GM23338 (cell line): ENCODE data around the gene EXOC3L4. TPM values are rescaled to one million over a fixed set of nuclear protein-coding genes. Genes with fewer than 3 reads are reported as not detected.

Source experiments
- ATAC-seq: fragments of 200-7000 bp; cut with Tn5 transposase; 3 replicates; pipeline ENCODE4 v1.9.1; 2020
- DNase-seq: peaks from one replicate; pipeline ENCODE4 v3.0.0-alpha.2; 2015; ENCODE audit warnings: low spot score
- H2AFZ ChIP-seq: fragments of 200-600 bp; sonication (generic); 2 replicates; pipeline ENCODE4 v1.8.0; 2016; ENCODE audit warnings: antibody characterized with exemption, mild to moderate bottlenecking, moderate library complexity
- H3F3A ChIP-seq: fragments of 200-600 bp; sonication (generic); replicated peaks from 2 replicates; pipeline ENCODE4 v1.8.0; 2017; ENCODE audit warnings: antibody characterized with exemption, mixed run types, low read depth
- H3K27ac ChIP-seq: fragments of 200-600 bp; sonication (generic); 2 replicates; pipeline ENCODE4 v1.6.1; 2016; ENCODE audit warnings: low read depth
- H3K27me3 ChIP-seq: fragments of 200-600 bp; sonication (generic); 2 replicates; pipeline ENCODE4 v1.8.0; 2016; ENCODE audit warnings: mild to moderate bottlenecking, mixed run types, moderate library complexity; ENCODE audit not compliant: insufficient read depth
- H3K36me3 ChIP-seq: fragments of 200-600 bp; sonication (generic); 2 replicates; pipeline ENCODE4 v1.8.0; 2016; ENCODE audit warnings: mild to moderate bottlenecking; ENCODE audit not compliant: insufficient read depth
- H3K4me1 ChIP-seq: fragments of 200-600 bp; sonication (generic); 2 replicates; pipeline ENCODE4 v1.8.0; 2016; ENCODE audit warnings: mild to moderate bottlenecking, moderate library complexity; ENCODE audit not compliant: insufficient read depth
- H3K4me2 ChIP-seq: fragments of 200-600 bp; sonication (generic); 2 replicates; pipeline ENCODE4 v1.7.1; 2017; ENCODE audit warnings: mixed run types
- H3K4me3 ChIP-seq: fragments of 200-600 bp; sonication (generic); 2 replicates; pipeline ENCODE4 v1.6.1; 2016; ENCODE audit warnings: mixed run types
- H3K79me2 ChIP-seq: fragments of 200-600 bp; sonication (generic); replicated peaks from 2 replicates; pipeline ENCODE4 v1.8.0; 2017; ENCODE audit warnings: mild to moderate bottlenecking; ENCODE audit not compliant: insufficient read depth
- H3K9me2 ChIP-seq: fragments of 200-600 bp; sonication (generic); 2 replicates; pipeline ENCODE4 v1.8.0; 2017; ENCODE audit not compliant: insufficient read depth
- H4K20me1 ChIP-seq: fragments of 200-600 bp; sonication (generic); replicated peaks from 2 replicates; pipeline ENCODE4 v1.8.0; 2017; ENCODE audit warnings: mild to moderate bottlenecking; ENCODE audit not compliant: insufficient read depth
- H3K27ac Mint-ChIP-seq: 2 replicates; pipeline ENCODE4 v1.8.0; 2020; ENCODE audit warnings: inconsistent platforms, mild to moderate bottlenecking, moderate library complexity, mixed read lengths
- H3K27me3 Mint-ChIP-seq: 3 replicates; pipeline ENCODE4 v1.8.0; 2022; ENCODE audit warnings: low read depth, mild to moderate bottlenecking, moderate library complexity, mixed read lengths, inconsistent platforms; ENCODE audit not compliant: insufficient read depth, poor library complexity
- H3K36me3 Mint-ChIP-seq: 3 replicates; pipeline ENCODE4 v1.8.0; 2021; ENCODE audit warnings: low read depth, mild to moderate bottlenecking, inconsistent platforms, moderate library complexity, mixed read lengths
- H3K4me1 Mint-ChIP-seq: 3 replicates; pipeline ENCODE4 v1.8.0; 2020; ENCODE audit warnings: mild to moderate bottlenecking, inconsistent platforms, mixed read lengths
- H3K4me3 Mint-ChIP-seq: 3 replicates; pipeline ENCODE4 v1.8.0; 2021; ENCODE audit warnings: moderate library complexity, mild to moderate bottlenecking, inconsistent platforms, mixed read lengths
- H3K9me3 Mint-ChIP-seq: 3 replicates; pipeline ENCODE4 v1.8.0; 2020; ENCODE audit warnings: moderate library complexity, mild to moderate bottlenecking, inconsistent platforms, mixed read lengths
- JUNB ChIP-seq: IDR thresholded peaks from one replicate; pipeline ENCODE4 v1.6.1; 2016; ENCODE audit warnings: antibody characterized with exemption; ENCODE audit not compliant: unreplicated experiment
- NANOG ChIP-seq: IDR thresholded peaks from 2 replicates; pipeline ENCODE4 v1.6.1; 2016; ENCODE audit warnings: antibody characterized with exemption, borderline replicate concordance
- polyA plus RNA-seq: library from polyadenylated mRNA; unstranded; fragments of >200 nt; fragmentation: Nextera tagmentation; extraction: Ambion mirVana; gene quantifications from 2 replicates; pipeline ENCODE4 v1.2.1, GENCODE V29; 2016
- total RNA-seq: library from RNA; depleted of rRNA; stranded (reverse); fragments of >200 nt; shearing (Covaris generic); gene quantifications from 2 replicates; pipeline ENCODE4 v1.2.3, GENCODE V29; 2014
- TF ChIP-seq, protein P1 (sequence below): fragments of 250-450 bp; sonication (Bioruptor Pico); IDR thresholded peaks from 2 replicates; pipeline ENCODE4 v1.5.0; 2020; ENCODE audit warnings: mild to moderate bottlenecking, moderate library complexity

EXOC3L4 gene
- total and polyA plus RNA-seq, 2 experiments from 2014 or later: not detected

- TF ChIP-seq, protein P1, sequence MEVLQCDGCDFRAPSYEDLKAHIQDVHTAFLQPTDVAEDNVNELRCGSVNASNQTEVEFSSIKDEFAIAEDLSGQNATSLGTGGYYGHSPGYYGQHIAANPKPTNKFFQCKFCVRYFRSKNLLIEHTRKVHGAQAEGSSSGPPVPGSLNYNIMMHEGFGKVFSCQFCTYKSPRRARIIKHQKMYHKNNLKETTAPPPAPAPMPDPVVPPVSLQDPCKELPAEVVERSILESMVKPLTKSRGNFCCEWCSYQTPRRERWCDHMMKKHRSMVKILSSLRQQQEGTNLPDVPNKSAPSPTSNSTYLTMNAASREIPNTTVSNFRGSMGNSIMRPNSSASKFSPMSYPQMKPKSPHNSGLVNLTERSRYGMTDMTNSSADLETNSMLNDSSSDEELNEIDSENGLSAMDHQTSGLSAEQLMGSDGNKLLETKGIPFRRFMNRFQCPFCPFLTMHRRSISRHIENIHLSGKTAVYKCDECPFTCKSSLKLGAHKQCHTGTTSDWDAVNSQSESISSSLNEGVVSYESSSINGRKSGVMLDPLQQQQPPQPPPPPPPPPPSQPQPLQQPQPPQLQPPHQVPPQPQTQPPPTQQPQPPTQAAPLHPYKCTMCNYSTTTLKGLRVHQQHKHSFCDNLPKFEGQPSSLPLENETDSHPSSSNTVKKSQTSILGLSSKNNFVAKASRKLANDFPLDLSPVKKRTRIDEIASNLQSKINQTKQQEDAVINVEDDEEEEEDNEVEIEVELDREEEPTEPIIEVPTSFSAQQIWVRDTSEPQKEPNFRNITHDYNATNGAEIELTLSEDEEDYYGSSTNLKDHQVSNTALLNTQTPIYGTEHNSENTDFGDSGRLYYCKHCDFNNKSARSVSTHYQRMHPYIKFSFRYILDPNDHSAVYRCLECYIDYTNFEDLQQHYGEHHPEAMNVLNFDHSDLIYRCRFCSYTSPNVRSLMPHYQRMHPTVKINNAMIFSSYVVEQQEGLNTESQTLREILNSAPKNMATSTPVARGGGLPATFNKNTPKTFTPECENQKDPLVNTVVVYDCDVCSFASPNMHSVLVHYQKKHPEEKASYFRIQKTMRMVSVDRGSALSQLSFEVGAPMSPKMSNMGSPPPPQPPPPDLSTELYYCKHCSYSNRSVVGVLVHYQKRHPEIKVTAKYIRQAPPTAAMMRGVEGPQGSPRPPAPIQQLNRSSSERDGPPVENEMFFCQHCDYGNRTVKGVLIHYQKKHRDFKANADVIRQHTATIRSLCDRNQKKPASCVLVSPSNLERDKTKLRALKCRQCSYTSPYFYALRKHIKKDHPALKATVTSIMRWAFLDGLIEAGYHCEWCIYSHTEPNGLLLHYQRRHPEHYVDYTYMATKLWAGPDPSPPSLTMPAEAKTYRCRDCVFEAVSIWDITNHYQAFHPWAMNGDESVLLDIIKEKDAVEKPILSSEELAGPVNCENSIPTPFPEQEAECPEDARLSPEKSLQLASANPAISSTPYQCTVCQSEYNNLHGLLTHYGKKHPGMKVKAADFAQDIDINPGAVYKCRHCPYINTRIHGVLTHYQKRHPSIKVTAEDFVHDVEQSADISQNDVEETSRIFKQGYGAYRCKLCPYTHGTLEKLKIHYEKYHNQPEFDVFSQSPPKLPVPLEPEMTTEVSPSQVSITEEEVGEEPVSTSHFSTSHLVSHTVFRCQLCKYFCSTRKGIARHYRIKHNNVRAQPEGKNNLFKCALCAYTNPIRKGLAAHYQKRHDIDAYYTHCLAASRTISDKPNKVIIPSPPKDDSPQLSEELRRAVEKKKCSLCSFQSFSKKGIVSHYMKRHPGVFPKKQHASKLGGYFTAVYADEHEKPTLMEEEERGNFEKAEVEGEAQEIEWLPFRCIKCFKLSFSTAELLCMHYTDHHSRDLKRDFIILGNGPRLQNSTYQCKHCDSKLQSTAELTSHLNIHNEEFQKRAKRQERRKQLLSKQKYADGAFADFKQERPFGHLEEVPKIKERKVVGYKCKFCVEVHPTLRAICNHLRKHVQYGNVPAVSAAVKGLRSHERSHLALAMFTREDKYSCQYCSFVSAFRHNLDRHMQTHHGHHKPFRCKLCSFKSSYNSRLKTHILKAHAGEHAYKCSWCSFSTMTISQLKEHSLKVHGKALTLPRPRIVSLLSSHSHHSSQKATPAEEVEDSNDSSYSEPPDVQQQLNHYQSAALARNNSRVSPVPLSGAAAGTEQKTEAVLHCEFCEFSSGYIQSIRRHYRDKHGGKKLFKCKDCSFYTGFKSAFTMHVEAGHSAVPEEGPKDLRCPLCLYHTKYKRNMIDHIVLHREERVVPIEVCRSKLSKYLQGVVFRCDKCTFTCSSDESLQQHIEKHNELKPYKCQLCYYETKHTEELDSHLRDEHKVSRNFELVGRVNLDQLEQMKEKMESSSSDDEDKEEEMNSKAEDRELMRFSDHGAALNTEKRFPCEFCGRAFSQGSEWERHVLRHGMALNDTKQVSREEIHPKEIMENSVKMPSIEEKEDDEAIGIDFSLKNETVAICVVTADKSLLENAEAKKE: no peak
- TF ChIP-seq JUNB (no peak), NANOG (no peak)
Observed at GRCh38 chr14:103088921-103089320, 5.6 kb upstream of the EXOC3L4 start (continued).

DNA sequence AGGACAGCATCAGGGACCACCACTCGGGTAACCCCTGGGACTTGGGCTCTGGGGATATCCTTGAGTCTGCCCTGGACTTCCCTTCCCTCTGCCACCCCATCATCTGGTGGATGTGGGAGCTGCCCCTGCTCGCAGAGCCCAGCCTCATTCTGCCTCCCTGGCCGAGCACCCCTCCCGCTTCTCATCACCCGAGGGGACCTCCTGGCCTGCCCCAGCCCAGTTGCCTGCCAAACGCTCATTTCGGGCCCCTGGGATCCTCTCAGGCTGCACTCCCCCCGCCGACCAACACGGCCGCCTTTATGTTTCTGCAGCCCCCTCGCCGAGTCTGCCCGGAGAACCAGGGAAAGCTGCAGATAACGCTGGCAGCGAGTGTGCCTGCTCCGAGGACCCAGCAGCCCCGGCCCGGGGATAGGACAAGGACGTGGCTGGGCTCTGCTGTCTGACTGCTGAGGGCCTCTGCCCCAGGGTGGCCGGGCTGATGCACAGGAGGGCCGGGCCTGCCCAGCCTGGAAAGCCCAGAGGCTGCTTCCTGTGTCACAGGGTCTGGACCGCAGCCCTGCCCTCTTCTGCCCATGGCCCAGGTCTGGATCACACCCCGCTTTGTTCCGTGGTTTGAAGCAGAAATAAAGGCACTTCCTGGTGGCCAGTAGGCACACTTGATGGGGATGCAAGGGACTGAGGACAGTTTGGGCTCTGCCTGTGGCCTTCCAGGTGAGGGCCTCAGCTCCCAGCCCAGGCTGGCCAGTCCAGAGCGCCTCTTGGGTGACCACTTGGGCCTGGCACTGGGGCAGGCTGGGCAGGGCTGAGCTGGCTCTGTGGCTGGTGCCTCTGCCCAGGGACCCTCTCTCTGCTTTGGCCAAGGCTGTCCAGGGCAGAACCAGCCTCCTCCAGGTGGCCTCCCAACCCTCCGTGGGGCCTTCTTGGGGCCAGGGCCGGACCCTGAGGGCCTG lies 4.9 kb upstream of the EXOC3L4 start:
- H3K4me2 ChIP-seq: no peak overlapping the region
- Mint-ChIP-seq H3K27ac (no peak overlapping the region), H3K4me3 (no peak overlapping the region)

More for the DNA sequence above, 4.9 kb upstream of the EXOC3L4 start:
- H3F3A ChIP-seq: 0 out of 2 replicates have a peak, but pooled peaks cover 4% of the 10 kb centered on the region
- ATAC-seq: no peak
- H3K9me2 ChIP-seq: no peaks in the 10 kb centered on the region
- TF ChIP-seq, protein P1: no peak
- peaks cover 6% of the 10 kb centered on the region for H3K4me1 ChIP-seq
- H3K27ac ChIP-seq: no peak overlapping the region
- no peaks in the 10 kb centered on the region for H3K36me3 Mint-ChIP-seq
- H3K27me3 Mint-ChIP-seq: peaks cover 24% of the 10 kb centered on the region
- H2AFZ ChIP-seq: no peak overlapping the region
- H3K9me3 Mint-ChIP-seq: no peaks in the 10 kb centered on the region
- H3K27me3 ChIP-seq: peaks cover 22% of the 10 kb centered on the region
- no peak overlapping the region for H3K4me3 ChIP-seq
- DNase-seq: no peak
- no peaks in the 10 kb centered on the region for H4K20me1 ChIP-seq
- no peaks in the 10 kb centered on the region for H3K36me3 ChIP-seq
- no peaks in the 10 kb centered on the region for H3K79me2 ChIP-seq
- peaks cover 6% of the 10 kb centered on the region for H3K4me1 Mint-ChIP-seq
